HEK293 (cell line): ENCODE data around the gene COL15A1.

Experiments used
- CTCF ChIA-PET: fragments of 350-600 bp; formaldehyde crosslinking; extraction: SDS; loops from one replicate; lab custom pipeline; 2021; ENCODE audit warnings: antibody characterized with exemption; lab: Yijun Ruan, JAX
- POLR2A ChIA-PET: fragments of 300-600 bp; formaldehyde crosslinking; extraction: SDS; loops from one replicate; lab custom pipeline; 2020; ENCODE audit warnings: antibody characterized with exemption, inconsistent platforms; lab: Yijun Ruan, JAX
- H3K27ac ChIP-seq: fragments of 200-500 bp; sonication (Bioruptor generic); 2 replicates; pipeline ENCODE4 v1.5.1; 2014; ENCODE audit warnings: low read depth, low read length, control low read depth, inconsistent platforms; ENCODE audit errors: extremely low read depth
- H3K36me3 ChIP-seq, 2 experiments: fragments of 200-500 bp in 1 of 2; sonication (Bioruptor generic) in 1 of 2; 1 replicate in 1 of 2; 2 replicates in 1 of 2; pipeline ENCODE4 v1.5.1; 2014 to 2017; ENCODE audit warnings: inconsistent platforms in 2 of 2, low read length in 2 of 2; ENCODE audit not compliant: control insufficient read depth in 2 of 2, insufficient read depth in 1 of 2
- H3K4me1 ChIP-seq: fragments of 200-500 bp; sonication (Bioruptor generic); 2 replicates; pipeline ENCODE4 v1.5.1; 2014; ENCODE audit warnings: mild to moderate bottlenecking, low read length, inconsistent platforms; ENCODE audit not compliant: control insufficient read depth, insufficient read depth
- H3K4me3 ChIP-seq: 2 replicates; pipeline ENCODE4 v1.5.1; 2011; ENCODE audit warnings: low read depth, mild to moderate bottlenecking, control low read depth, low read length, moderate library complexity
- H3K9me3 ChIP-seq: fragments of 200-500 bp; sonication (Bioruptor generic); 2 replicates; pipeline ENCODE4 v1.5.1; 2014; ENCODE audit warnings: low read depth, low read length, inconsistent platforms; ENCODE audit not compliant: control insufficient read depth, insufficient read depth
- FEZF1 ChIP-seq: fragments of 450-650 bp; formaldehyde crosslinking; IDR thresholded peaks from 2 replicates; pipeline ENCODE4 v1.5.1; 2016; ENCODE audit warnings: missing biosample characterization, missing genetic modification characterization
- GLIS1 ChIP-seq: fragments of 450-650 bp; formaldehyde crosslinking; IDR thresholded peaks from 2 replicates; pipeline ENCODE4 v1.5.1; 2016; ENCODE audit warnings: missing biosample characterization, missing genetic modification characterization
- HOXA7 ChIP-seq: sonication (generic); formaldehyde crosslinking; IDR thresholded peaks from 2 replicates; pipeline ENCODE4 v1.8.1; 2022; ENCODE audit warnings: missing genetic modification reagents, borderline replicate concordance
- TCF7L2 ChIP-seq: IDR thresholded peaks from 2 replicates; pipeline ENCODE4 v1.6.1; 2011; ENCODE audit warnings: low read depth, mild to moderate bottlenecking, inconsistent platforms, low read length, moderate library complexity, borderline replicate concordance
- TRIM28 ChIP-seq: IDR thresholded peaks from 2 replicates; pipeline ENCODE4 v1.6.1; 2011; ENCODE audit warnings: low read length, control low read depth, borderline replicate concordance
- ZBTB7A ChIP-seq: fragments of 450-650 bp; formaldehyde crosslinking; IDR thresholded peaks from 2 replicates; pipeline ENCODE4 v1.5.1; 2016; ENCODE audit warnings: low read depth, missing biosample characterization, missing genetic modification characterization
- ZBTB8A ChIP-seq: fragments of 450-650 bp; formaldehyde crosslinking; IDR thresholded peaks from 2 replicates; pipeline ENCODE4 v1.5.1; 2016; ENCODE audit warnings: missing biosample characterization, missing genetic modification characterization
- ZFP37 ChIP-seq: fragments of 450-650 bp; formaldehyde crosslinking; IDR thresholded peaks from 2 replicates; pipeline ENCODE4 v1.5.1; 2016; ENCODE audit warnings: missing biosample characterization, missing genetic modification characterization
- ZNF112 ChIP-seq: fragments of 450-650 bp; formaldehyde crosslinking; IDR thresholded peaks from 2 replicates; pipeline ENCODE4 v1.5.0; 2017; ENCODE audit warnings: missing biosample characterization, missing genetic modification characterization
- ZNF23 ChIP-seq: fragments of 450-650 bp; formaldehyde crosslinking; IDR thresholded peaks from 2 replicates; pipeline ENCODE4 v1.5.1; 2016; ENCODE audit warnings: missing biosample characterization, missing genetic modification characterization, borderline replicate concordance
- ZNF341 ChIP-seq: fragments of 450-650 bp; formaldehyde crosslinking; IDR thresholded peaks from 2 replicates; pipeline ENCODE4; 2016; ENCODE audit warnings: low read depth, missing biosample characterization, missing genetic modification characterization
- ZNF473 ChIP-seq: fragments of 450-650 bp; formaldehyde crosslinking; IDR thresholded peaks from 2 replicates; pipeline ENCODE4 v1.5.1; 2017; ENCODE audit warnings: missing biosample characterization, missing genetic modification characterization
- ZNF510 ChIP-seq: fragments of 450-650 bp; formaldehyde crosslinking; IDR thresholded peaks from 2 replicates; pipeline ENCODE4 v1.5.1; 2018; ENCODE audit warnings: mild to moderate bottlenecking, missing genetic modification characterization, missing biosample characterization; ENCODE audit not compliant: insufficient replicate concordance
- ZNF561 ChIP-seq: fragments of 450-650 bp; IDR thresholded peaks from 2 replicates; pipeline ENCODE4 v1.5.1; 2018; ENCODE audit warnings: missing biosample characterization, missing genetic modification characterization, borderline replicate concordance
- ZNF624 ChIP-seq: fragments of 450-650 bp; formaldehyde crosslinking; IDR thresholded peaks from 2 replicates; pipeline ENCODE4 v1.5.1; 2017; ENCODE audit warnings: missing biosample characterization, missing genetic modification characterization
- TF ChIP-seq, protein P1 (sequence below): fragments of 450-650 bp; IDR thresholded peaks from 2 replicates; pipeline ENCODE4 v1.5.1; 2018; ENCODE audit warnings: missing biosample characterization, mild to moderate bottlenecking, missing genetic modification characterization
- TF ChIP-seq, protein P2 (sequence below): fragments of 450-650 bp; formaldehyde crosslinking; IDR thresholded peaks from 2 replicates; pipeline ENCODE4 v1.5.1; 2016; ENCODE audit warnings: missing biosample characterization, missing genetic modification characterization
- TF ChIP-seq, protein P3 (sequence below): fragments of 450-650 bp; formaldehyde crosslinking; IDR thresholded peaks from 2 replicates; pipeline ENCODE4 v1.5.1; 2016; ENCODE audit warnings: missing biosample characterization, missing genetic modification characterization
- TF ChIP-seq, protein P4 (sequence below): fragments of 450-650 bp; formaldehyde crosslinking; IDR thresholded peaks from 2 replicates; pipeline ENCODE4 v1.5.1; 2016; ENCODE audit warnings: missing biosample characterization, missing genetic modification characterization
- TF ChIP-seq, protein P5 (sequence below): fragments of 450-650 bp; formaldehyde crosslinking; IDR thresholded peaks from 2 replicates; pipeline ENCODE4 v1.5.1; 2016; ENCODE audit warnings: missing biosample characterization, missing genetic modification characterization

The COL15A1 gene

DNA sequence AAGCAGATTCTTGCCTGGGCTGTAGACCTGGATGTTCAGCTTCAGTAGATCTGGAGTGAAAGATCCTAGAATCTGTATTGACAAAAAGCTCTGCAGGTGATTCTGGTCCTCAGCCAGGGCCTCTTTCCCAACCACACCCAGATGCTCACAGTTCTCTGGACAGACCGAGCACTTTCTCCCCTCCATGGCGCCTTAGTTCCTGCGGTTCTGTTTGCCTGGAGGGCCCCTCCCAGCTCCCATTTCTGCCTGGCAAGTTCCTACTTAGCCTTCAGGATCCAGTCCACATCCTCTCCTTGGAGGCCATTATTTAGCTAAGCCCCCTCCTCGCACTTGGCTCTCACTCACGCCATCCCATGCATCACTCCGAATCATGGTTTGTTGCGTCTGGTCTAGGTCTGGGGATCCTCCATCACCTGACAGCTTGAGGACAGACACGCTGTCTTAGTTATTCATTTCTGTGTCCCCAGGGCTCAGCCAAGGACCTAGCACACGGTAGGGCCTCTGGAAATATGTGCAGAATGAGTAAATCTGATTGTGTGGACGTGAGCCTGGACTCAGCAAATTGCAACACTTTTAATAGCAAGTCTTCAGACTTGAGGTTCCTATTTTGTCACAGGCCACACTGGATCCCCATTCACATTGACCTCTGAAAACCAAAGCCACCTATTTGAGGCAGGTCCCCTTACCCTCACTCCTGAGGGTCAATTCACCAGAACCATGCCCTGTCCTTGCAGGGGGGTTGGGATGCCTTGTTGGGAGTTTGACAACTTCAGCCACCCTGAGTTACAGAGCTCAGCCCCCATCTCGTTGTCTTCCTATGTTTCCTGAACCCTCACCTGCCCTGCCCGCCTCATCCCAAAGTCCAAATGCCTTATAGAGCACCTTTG lies 50.7 kb downstream of the COL15A1 start:
- TF ChIP-seq ZNF112 (tag by site-specific recombination) (no peak), ZNF23 (tag by site-specific recombination) (no peak), ZBTB7A (no peak), TRIM28 (no peak), ZNF624 (tag by site-specific recombination) (no peak), ZNF473 (tag by site-specific recombination) (no peak), ZNF561 (tag by site-specific recombination) (no peak), ZNF510 (tag by site-specific recombination) (no peak)
- TF ChIP-seq, protein P1, sequence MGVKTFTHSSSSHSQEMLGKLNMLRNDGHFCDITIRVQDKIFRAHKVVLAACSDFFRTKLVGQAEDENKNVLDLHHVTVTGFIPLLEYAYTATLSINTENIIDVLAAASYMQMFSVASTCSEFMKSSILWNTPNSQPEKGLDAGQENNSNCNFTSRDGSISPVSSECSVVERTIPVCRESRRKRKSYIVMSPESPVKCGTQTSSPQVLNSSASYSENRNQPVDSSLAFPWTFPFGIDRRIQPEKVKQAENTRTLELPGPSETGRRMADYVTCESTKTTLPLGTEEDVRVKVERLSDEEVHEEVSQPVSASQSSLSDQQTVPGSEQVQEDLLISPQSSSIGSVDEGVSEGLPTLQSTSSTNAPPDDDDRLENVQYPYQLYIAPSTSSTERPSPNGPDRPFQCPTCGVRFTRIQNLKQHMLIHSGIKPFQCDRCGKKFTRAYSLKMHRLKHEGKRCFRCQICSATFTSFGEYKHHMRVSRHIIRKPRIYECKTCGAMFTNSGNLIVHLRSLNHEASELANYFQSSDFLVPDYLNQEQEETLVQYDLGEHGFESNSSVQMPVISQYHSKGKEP = no peak
- TF ChIP-seq, protein P2, sequence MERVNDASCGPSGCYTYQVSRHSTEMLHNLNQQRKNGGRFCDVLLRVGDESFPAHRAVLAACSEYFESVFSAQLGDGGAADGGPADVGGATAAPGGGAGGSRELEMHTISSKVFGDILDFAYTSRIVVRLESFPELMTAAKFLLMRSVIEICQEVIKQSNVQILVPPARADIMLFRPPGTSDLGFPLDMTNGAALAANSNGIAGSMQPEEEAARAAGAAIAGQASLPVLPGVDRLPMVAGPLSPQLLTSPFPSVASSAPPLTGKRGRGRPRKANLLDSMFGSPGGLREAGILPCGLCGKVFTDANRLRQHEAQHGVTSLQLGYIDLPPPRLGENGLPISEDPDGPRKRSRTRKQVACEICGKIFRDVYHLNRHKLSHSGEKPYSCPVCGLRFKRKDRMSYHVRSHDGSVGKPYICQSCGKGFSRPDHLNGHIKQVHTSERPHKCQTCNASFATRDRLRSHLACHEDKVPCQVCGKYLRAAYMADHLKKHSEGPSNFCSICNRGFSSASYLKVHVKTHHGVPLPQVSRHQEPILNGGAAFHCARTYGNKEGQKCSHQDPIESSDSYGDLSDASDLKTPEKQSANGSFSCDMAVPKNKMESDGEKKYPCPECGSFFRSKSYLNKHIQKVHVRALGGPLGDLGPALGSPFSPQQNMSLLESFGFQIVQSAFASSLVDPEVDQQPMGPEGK (tag by site-specific recombination) = no peak
- POLR2A ChIA-PET = no interaction called here
- Histone ChIP-seq H3K9me3 (no peaks in the 10 kb centered on the region), H3K4me3 (no peak overlapping the region), H3K27ac (no peak overlapping the region), H3K4me1 (no peaks in the 10 kb centered on the region), H3K36me3 (no peaks in the 10 kb centered on the region)
- CTCF ChIA-PET = interaction anchor here (0.9 to 8.8 kb wide), 4 partner anchors 20 to 147 kb away, joined by 3 to 105 read pairs (median 58); no protein-coding TSS in a partner anchor

DNA sequence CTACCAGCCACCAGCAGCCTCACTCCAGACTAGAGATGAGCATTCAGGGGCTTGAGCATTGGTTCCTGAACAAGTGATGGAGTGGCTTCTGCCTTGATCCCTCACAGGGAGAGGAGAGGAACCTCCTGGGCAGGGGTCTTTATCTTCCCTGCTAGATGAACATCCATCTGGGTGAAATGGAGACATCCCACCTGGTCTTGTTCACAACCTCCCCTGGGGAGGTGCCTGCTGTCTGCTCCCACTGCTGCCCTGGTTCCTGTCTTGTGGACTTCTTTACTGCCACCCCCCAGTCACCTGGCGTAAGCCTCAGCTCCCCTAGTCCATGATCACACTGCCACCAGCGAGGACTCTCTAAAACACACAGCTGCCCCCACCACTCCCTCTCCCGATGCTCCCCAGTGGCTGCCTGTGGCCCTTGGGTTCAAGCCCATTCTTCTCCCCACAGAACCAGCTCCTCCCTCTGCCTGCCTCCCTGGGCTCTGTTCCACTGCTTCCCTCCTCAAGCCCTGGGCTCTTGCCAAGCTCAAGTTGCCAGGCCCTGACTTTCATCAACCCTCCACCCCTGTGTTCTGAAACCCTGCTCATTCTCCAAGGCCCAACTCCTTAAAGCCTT lies 51.5 kb downstream of the COL15A1 start:
- no peaks in the 10 kb centered on the region for H3K4me1 ChIP-seq
- TF ChIP-seq GLIS1 (tag by site-specific recombination) (0 out of 2 replicates have a peak, but pooled peaks have one; percentile 21), FEZF1 (tag by site-specific recombination) (no peak)
- TF ChIP-seq, all 188 proteins: peak for 1
- ChIA-PET CTCF (interaction anchor here (0.7 to 8.8 kb wide), 4 partner anchors 21 to 173 kb away, joined by 3 to 105 read pairs (median 58); no protein-coding TSS in a partner anchor), POLR2A (no interaction called here)
- no peaks in the 10 kb centered on the region for H3K9me3 ChIP-seq
- no peak overlapping the region for H3K27ac ChIP-seq
- H3K4me3 ChIP-seq = no peak overlapping the region
- no peaks in the 10 kb centered on the region for H3K36me3 ChIP-seq

DNA sequence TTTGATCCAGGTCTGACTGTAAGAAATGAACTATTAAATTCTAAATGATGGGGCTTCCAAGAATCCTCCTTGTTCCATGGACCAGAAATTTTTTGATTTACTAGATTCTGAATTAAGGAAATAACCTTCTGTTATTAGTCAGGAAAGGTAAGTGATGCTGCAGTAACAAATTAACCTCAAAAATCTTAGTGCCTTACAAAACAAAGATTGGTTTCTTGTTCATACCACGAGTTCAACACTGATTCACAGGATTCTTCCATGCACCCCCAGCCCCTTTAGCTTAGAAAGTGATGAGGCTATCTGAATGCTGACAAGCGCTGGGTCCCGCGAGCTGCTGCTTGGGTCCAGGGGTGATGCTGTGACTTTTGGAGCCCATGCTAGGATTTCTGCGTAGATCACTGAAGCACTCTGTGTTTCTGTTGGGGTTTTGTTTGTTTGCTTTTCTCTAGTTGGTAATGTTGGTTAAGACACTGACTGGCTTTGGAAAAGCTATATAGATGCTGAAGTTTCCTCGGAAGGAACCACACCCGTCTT lies 52.3 kb downstream of the COL15A1 start:
- no peak overlapping the region for H3K4me3 ChIP-seq
- ChIA-PET CTCF (interaction anchor here (0.7 to 8.8 kb wide), 5 partner anchors 22 to 173 kb away, joined by 3 to 105 read pairs (median 65); no protein-coding TSS in a partner anchor), POLR2A (interaction anchor here (2.0 kb wide), 1 partner anchor 9 kb away, joined by 4 read pairs; no protein-coding TSS in a partner anchor)
- no peaks in the 10 kb centered on the region for H3K9me3 ChIP-seq
- no peak overlapping the region for H3K27ac ChIP-seq
- H3K36me3 ChIP-seq = no peaks in the 10 kb centered on the region
- no peaks in the 10 kb centered on the region for H3K4me1 ChIP-seq
- no peak for TF ChIP-seq ZBTB8A
- TF ChIP-seq ZNF341 (tag by site-specific recombination) = no peak
- TF ChIP-seq, protein P3, sequence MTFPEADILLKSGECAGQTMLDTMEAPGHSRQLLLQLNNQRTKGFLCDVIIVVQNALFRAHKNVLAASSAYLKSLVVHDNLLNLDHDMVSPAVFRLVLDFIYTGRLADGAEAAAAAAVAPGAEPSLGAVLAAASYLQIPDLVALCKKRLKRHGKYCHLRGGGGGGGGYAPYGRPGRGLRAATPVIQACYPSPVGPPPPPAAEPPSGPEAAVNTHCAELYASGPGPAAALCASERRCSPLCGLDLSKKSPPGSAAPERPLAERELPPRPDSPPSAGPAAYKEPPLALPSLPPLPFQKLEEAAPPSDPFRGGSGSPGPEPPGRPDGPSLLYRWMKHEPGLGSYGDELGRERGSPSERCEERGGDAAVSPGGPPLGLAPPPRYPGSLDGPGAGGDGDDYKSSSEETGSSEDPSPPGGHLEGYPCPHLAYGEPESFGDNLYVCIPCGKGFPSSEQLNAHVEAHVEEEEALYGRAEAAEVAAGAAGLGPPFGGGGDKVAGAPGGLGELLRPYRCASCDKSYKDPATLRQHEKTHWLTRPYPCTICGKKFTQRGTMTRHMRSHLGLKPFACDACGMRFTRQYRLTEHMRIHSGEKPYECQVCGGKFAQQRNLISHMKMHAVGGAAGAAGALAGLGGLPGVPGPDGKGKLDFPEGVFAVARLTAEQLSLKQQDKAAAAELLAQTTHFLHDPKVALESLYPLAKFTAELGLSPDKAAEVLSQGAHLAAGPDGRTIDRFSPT = no peak
- TF ChIP-seq ZFP37 (tag by site-specific recombination) = no peak
- no peak for TF ChIP-seq TCF7L2
- TF ChIP-seq HOXA7 (CRISPR knock-in tag) = no peak
- TF ChIP-seq, protein P4, sequence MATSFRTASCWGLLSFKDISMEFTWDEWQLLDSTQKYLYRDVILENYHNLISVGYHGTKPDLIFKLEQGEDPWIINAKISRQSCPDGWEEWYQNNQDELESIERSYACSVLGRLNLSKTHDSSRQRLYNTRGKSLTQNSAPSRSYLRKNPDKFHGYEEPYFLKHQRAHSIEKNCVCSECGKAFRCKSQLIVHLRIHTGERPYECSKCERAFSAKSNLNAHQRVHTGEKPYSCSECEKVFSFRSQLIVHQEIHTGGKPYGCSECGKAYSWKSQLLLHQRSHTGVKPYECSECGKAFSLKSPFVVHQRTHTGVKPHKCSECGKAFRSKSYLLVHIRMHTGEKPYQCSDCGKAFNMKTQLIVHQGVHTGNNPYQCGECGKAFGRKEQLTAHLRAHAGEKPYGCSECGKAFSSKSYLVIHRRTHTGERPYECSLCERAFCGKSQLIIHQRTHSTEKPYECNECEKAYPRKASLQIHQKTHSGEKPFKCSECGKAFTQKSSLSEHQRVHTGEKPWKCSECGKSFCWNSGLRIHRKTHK (tag by site-specific recombination) = no peak
- TF ChIP-seq, protein P5, sequence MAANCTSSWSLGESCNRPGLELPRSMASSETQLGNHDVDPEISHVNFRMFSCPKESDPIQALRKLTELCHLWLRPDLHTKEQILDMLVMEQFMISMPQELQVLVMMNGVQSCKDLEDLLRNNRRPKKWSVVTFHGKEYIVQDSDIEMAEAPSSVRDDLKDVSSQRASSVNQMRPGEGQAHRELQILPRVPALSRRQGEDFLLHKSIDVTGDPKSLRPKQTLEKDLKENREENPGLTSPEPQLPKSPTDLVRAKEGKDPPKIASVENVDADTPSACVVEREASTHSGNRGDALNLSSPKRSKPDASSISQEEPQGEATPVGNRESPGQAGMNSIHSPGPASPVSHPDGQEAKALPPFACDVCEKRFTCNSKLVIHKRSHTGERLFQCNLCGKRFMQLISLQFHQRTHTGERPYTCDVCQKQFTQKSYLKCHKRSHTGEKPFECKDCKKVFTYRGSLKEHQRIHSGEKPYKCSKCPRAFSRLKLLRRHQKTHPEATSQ = no peak
